IMR-90 (cell line): ENCODE measurements around the gene MYL4. TPM values are rescaled to one million over a fixed set of nuclear protein-coding genes. Genes with fewer than 3 reads are reported as not detected.

Experiments used
- ATAC-seq: fragments of 200-7000 bp; cut with Tn5 transposase; 2 replicates; pipeline ENCODE4 v1.9.1; 2020; ENCODE audit warnings: low read depth, mild to moderate bottlenecking, moderate library complexity
- BruUV-seq: library from RNA; stranded (reverse); fragments of 400-500 nt; replicated peaks from 2 replicates; lab custom pipeline; 2021; lab: Mats Ljungman, UMichigan
- CTCF ChIA-PET: fragments of 300-600 bp; formaldehyde crosslinking; extraction: SDS; loops from one replicate; lab custom pipeline; 2021; ENCODE audit warnings: antibody characterized with exemption; lab: Yijun Ruan, JAX
- POLR2A ChIA-PET: fragments of 300-600 bp; sonication (Branson Sonifier 250); formaldehyde crosslinking; loops from one replicate; lab custom pipeline; 2022; ENCODE audit warnings: antibody characterized with exemption; ENCODE audit not compliant: unreplicated experiment; lab: Charles Lee
- DNase-seq: peaks from one replicate; pipeline ENCODE4 v3.0.0; 2013
- H2AFZ ChIP-seq: replicated peaks from 2 replicates; pipeline ENCODE3; 2013; ENCODE audit warnings: low read length, mild to moderate bottlenecking; ENCODE audit not compliant: poor library complexity
- H2AK5ac ChIP-seq: 2 replicates; pipeline ENCODE4 v1.6.1; 2013; ENCODE audit warnings: low read depth, low read length, inconsistent platforms
- H2AK9ac ChIP-seq: replicated peaks from 2 replicates; pipeline ENCODE3; 2013; ENCODE audit warnings: mild to moderate bottlenecking, low read depth, low read length, moderate library complexity; ENCODE audit not compliant: poor library complexity
- H2BK120ac ChIP-seq: 2 replicates; pipeline ENCODE4 v1.6.1; 2013; ENCODE audit warnings: low read depth, low read length, inconsistent platforms
- H2BK15ac ChIP-seq: 3 replicates; pipeline ENCODE4 v1.6.1; 2013; ENCODE audit warnings: low read depth, low read length, inconsistent platforms
- H2BK20ac ChIP-seq: 2 replicates; pipeline ENCODE4 v1.6.1; 2013; ENCODE audit warnings: low read depth, mild to moderate bottlenecking, inconsistent platforms, low read length, moderate library complexity
- H2BK5ac ChIP-seq: 2 replicates; pipeline ENCODE4 v1.6.1; 2013; ENCODE audit warnings: mild to moderate bottlenecking, low read depth, low read length, inconsistent platforms; ENCODE audit not compliant: poor library complexity, severe bottlenecking
- H3K14ac ChIP-seq: replicated peaks from 2 replicates; pipeline ENCODE4 v1.6.1; 2013; ENCODE audit warnings: low read depth, low read length, inconsistent platforms
- H3K18ac ChIP-seq: 2 replicates; pipeline ENCODE4 v1.6.1; 2013; ENCODE audit warnings: low read depth, low read length, control low read depth
- H3K23ac ChIP-seq: 2 replicates; pipeline ENCODE4 v1.6.1; 2013; ENCODE audit warnings: low read depth, low read length, inconsistent platforms
- H3K27ac ChIP-seq: 2 replicates; pipeline ENCODE4 v1.5.1; 2013; ENCODE audit warnings: mild to moderate bottlenecking, control low read depth, low read length; ENCODE audit not compliant: insufficient read depth
- H3K27me3 ChIP-seq: 2 replicates; pipeline ENCODE4 v1.6.1; 2013; ENCODE audit warnings: low read length; ENCODE audit not compliant: control insufficient read depth, insufficient read depth
- H3K36me3 ChIP-seq: 2 replicates; pipeline ENCODE4 v1.6.1; 2013; ENCODE audit warnings: low read length, mixed read lengths; ENCODE audit not compliant: control insufficient read depth, insufficient read depth
- H3K4ac ChIP-seq: 2 replicates; pipeline ENCODE4 v1.6.1; 2013; ENCODE audit warnings: low read depth, low read length, inconsistent platforms
- H3K4me1 ChIP-seq: 2 replicates; pipeline ENCODE4 v1.6.1; 2013; ENCODE audit warnings: low read length, mixed read lengths; ENCODE audit not compliant: control insufficient read depth, insufficient read depth
- H3K4me2 ChIP-seq: 2 replicates; pipeline ENCODE4 v1.6.1; 2013; ENCODE audit warnings: low read depth, mild to moderate bottlenecking, control low read depth, low read length, moderate library complexity
- H3K4me3 ChIP-seq: 2 replicates; pipeline ENCODE4 v1.5.1; 2013; ENCODE audit warnings: low read depth, mild to moderate bottlenecking, control low read depth, low read length, moderate library complexity; ENCODE audit not compliant: insufficient read depth
- H3K56ac ChIP-seq: 2 replicates; pipeline ENCODE4 v1.6.1; 2013; ENCODE audit warnings: low read length, inconsistent platforms; ENCODE audit not compliant: insufficient read depth; ENCODE audit errors: extremely low read depth
- H3K79me1 ChIP-seq, 2 experiments: 2 replicates each; pipeline ENCODE4 v1.6.1; 2013; ENCODE audit warnings: low read length in 2 of 2, inconsistent platforms in 1 of 2, low read depth in 1 of 2
- H3K9ac ChIP-seq: 2 replicates; pipeline ENCODE4 v1.6.1; 2013; ENCODE audit warnings: low read depth, low read length, control low read depth
- H3K9me1 ChIP-seq: 2 replicates; pipeline ENCODE4 v1.6.1; 2013; ENCODE audit warnings: low read length, inconsistent platforms; ENCODE audit not compliant: insufficient read depth
- H3K9me3 ChIP-seq: 2 replicates; pipeline ENCODE4 v1.6.1; 2013; ENCODE audit warnings: low read length; ENCODE audit not compliant: control insufficient read depth, insufficient read depth
- H4K20me1 ChIP-seq: 2 replicates; pipeline ENCODE4 v1.6.1; 2013; ENCODE audit warnings: low read length, inconsistent platforms; ENCODE audit not compliant: insufficient read depth
- H4K5ac ChIP-seq: 2 replicates; pipeline ENCODE4 v1.6.1; 2013; ENCODE audit warnings: mild to moderate bottlenecking, low read depth, low read length, control low read depth
- H4K8ac ChIP-seq, 2 experiments: 2 replicates each; pipeline ENCODE4 v1.6.1; 2013; ENCODE audit warnings: low read depth in 2 of 2, low read length in 2 of 2, control low read depth in 1 of 2, inconsistent platforms in 1 of 2
- H4K91ac ChIP-seq: 2 replicates; pipeline ENCODE4 v1.6.1; 2013; ENCODE audit warnings: low read depth, low read length, inconsistent platforms; ENCODE audit not compliant: insufficient read depth
- CTCF ChIP-seq: conservative IDR thresholded peaks from 2 replicates; pipeline ENCODE4 v1.5.1; 2012; ENCODE audit warnings: mild to moderate bottlenecking, low read depth, low read length, improper control_type of control experiment
- MAZ ChIP-seq: IDR thresholded peaks from 2 replicates; pipeline ENCODE4 v1.6.1; 2012; ENCODE audit warnings: low read depth, mild to moderate bottlenecking, low read length, improper control_type of control experiment, moderate library complexity, borderline replicate concordance
- POLR2A ChIP-seq: IDR thresholded peaks from 2 replicates; pipeline ENCODE4 v1.6.1; 2012; ENCODE audit warnings: mild to moderate bottlenecking, low read depth, low read length
- RCOR1 ChIP-seq: IDR thresholded peaks from 2 replicates; pipeline ENCODE4 v1.6.1; 2012; ENCODE audit warnings: mild to moderate bottlenecking, low read length, improper control_type of control experiment; ENCODE audit not compliant: insufficient replicate concordance
- WGBS, 2 experiments: methylation state at CpG; one replicate each; pipeline versions ENCODE4 v1.1.5 to v1.1.7; 2013; ENCODE audit warnings: missing lambda C conversion rate in 2 of 2; ENCODE audit not compliant: insufficient read length in 1 of 2; ENCODE audit errors: extremely low coverage in 2 of 2; 5-methylcytosine and 5-hydroxymethylcytosine counted together
- dilution Hi-C: fragments of 300-500 bp; cut with HindIII; formaldehyde crosslinking; loops from one replicate; pipeline ENCODE4 v1.14.3; 2018; ENCODE audit warnings: low sequenced_read_pairs; ENCODE audit not compliant: unreplicated experiment
- in situ Hi-C: fragments of 300-500 bp; cut with MboI; formaldehyde crosslinking; loops from 3 replicates; pipeline ENCODE4 v1.14.3; 2019; ENCODE audit warnings: low sequenced_read_pairs, inconsistent platforms, mixed read lengths
- intact Hi-C: fragments of 100-400 bp; cut with micrococcal nuclease; formaldehyde crosslinking; loops from 2 replicates; pipeline ENCODE4 v1.10.0; 2022
- polyA plus RNA-seq, 3 experiments: library from polyadenylated mRNA; depleted of rRNA; stranded (reverse); fragments of >200 nt; gene quantifications; 2 replicates each; pipeline ENCODE4 v1.2.3, GENCODE V29; 2012; ENCODE audit warnings: low replicate concordance in 1 of 3
- total RNA-seq: library from RNA; depleted of rRNA; stranded (reverse); fragments of >200 nt; gene quantifications from 2 replicates; pipeline ENCODE4 v1.2.3, GENCODE V29; 2012
- TF ChIP-seq, protein P1 (sequence below): fragments of 150-350 bp; IDR thresholded peaks from 2 replicates; pipeline ENCODE4 v1.6.1; 2016; ENCODE audit warnings: low read depth, mild to moderate bottlenecking, low read length, moderate library complexity, borderline replicate concordance

The MYL4 gene
- total and polyA plus RNA-seq, 2 of the 4 experiments (the other 2 are of a cell fraction), result not detected

GRCh38 chr17:47246120-47246519 lies 37.0 kb downstream of the MYL4 start:
- Histone ChIP-seq H3K27ac (no peak overlapping the region), H2BK5ac (no peak overlapping the region), H4K8ac (no peak overlapping the region), H2AFZ (no peak overlapping the region), H3K14ac (peak overlapping the region; percentile 25), H3K4me3 (no peak overlapping the region), H4K5ac (no peak overlapping the region), H3K4me2 (no peak overlapping the region), H3K9me1 (peaks cover 3% of the 10 kb centered on the region; the same call in 1 of the 2 replicates), H2BK15ac (no peak overlapping the region; the same call in 2 of the 3 replicates), H3K9ac (no peak overlapping the region), H2BK20ac (no peak overlapping the region), H4K20me1 (no peaks in the 10 kb centered on the region), H3K36me3 (no peaks in the 10 kb centered on the region), H3K18ac (no peak overlapping the region), H3K79me1 (no peaks in the 10 kb centered on the region), H3K9me3 (no peaks in the 10 kb centered on the region), H3K4me1 (no peaks in the 10 kb centered on the region; the same call in 1 of the 2 replicates), H3K27me3 (no peaks in the 10 kb centered on the region), H2BK120ac (peak overlapping the region; percentile 19), H3K56ac (no peak overlapping the region), H2AK5ac (no peak overlapping the region), H3K23ac (peak overlapping the region; percentile 67; the same call in 1 of the 2 replicates), H2AK9ac (no peak overlapping the region), H4K91ac (no peak overlapping the region), H3K4ac (no peak overlapping the region)
- in situ Hi-C loops (no loop called here), dilution Hi-C loops (no loop called here), intact Hi-C loops (no loop called here)
- ATAC-seq (no peak), DNase-seq (peak; percentile 25)
- TF ChIP-seq, protein P1, sequence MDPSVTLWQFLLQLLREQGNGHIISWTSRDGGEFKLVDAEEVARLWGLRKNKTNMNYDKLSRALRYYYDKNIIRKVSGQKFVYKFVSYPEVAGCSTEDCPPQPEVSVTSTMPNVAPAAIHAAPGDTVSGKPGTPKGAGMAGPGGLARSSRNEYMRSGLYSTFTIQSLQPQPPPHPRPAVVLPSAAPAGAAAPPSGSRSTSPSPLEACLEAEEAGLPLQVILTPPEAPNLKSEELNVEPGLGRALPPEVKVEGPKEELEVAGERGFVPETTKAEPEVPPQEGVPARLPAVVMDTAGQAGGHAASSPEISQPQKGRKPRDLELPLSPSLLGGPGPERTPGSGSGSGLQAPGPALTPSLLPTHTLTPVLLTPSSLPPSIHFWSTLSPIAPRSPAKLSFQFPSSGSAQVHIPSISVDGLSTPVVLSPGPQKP, result no peak
- no peak for TF ChIP-seq POLR2A
- no peak for TF ChIP-seq CTCF
- TF ChIP-seq MAZ, result no peak
- no peak for TF ChIP-seq RCOR1
- POLR2A ChIA-PET, result no interaction called here
- BruUV-seq, result no TSS peak
- no CpG with 5 or more reads among the region's 2 CpGs for WGBS, 2 experiments
- CTCF ChIA-PET, result no interaction called here
